Measurements from ENCODE around the gene SUFU. TPM values are rescaled to one million over a fixed set of nuclear protein-coding genes. Genes with fewer than 3 reads are reported as not detected.

The SUFU gene
- total and polyA plus RNA-seq, 4 donors: 1.8 to 3.8 (median 2.9) TPM

DNA sequence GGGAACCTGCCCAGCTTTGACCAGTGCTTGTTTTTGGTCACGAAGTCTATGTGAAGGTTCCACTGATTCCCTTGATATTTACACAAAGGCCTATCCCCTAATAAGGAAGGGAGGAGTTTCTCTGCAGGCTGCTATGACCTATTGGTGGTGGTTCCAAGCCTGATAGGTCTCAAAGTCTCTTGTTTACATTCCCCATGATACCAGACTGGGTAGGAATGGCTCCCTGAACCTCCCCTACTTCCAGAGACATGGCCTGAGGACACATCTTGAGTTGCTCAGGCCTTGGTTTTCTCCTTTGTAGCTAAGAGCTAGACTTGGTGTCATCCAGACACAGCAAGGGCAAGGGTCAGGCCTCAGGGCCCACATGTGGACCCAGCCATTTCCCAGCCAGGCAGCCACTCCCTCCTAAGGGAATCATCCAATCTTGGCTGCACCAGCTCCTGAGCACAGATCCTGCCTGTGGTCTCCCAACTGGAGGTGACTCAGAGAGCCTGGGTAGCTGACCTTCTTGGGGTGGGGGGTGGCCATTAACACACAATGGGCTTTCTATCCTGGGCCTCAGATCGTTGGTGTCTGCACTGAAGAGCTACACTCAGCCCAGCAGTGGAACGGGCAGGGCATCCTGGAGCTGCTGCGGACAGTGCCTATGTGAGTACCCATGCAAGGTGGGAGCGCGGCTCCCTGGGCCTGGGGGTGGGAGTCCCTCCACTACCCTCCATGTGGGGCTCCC lies 89.5 kb downstream of the SUFU start (continued):
- TF ChIP-seq, protein P1, sequence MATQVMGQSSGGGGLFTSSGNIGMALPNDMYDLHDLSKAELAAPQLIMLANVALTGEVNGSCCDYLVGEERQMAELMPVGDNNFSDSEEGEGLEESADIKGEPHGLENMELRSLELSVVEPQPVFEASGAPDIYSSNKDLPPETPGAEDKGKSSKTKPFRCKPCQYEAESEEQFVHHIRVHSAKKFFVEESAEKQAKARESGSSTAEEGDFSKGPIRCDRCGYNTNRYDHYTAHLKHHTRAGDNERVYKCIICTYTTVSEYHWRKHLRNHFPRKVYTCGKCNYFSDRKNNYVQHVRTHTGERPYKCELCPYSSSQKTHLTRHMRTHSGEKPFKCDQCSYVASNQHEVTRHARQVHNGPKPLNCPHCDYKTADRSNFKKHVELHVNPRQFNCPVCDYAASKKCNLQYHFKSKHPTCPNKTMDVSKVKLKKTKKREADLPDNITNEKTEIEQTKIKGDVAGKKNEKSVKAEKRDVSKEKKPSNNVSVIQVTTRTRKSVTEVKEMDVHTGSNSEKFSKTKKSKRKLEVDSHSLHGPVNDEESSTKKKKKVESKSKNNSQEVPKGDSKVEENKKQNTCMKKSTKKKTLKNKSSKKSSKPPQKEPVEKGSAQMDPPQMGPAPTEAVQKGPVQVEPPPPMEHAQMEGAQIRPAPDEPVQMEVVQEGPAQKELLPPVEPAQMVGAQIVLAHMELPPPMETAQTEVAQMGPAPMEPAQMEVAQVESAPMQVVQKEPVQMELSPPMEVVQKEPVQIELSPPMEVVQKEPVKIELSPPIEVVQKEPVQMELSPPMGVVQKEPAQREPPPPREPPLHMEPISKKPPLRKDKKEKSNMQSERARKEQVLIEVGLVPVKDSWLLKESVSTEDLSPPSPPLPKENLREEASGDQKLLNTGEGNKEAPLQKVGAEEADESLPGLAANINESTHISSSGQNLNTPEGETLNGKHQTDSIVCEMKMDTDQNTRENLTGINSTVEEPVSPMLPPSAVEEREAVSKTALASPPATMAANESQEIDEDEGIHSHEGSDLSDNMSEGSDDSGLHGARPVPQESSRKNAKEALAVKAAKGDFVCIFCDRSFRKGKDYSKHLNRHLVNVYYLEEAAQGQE (IDR thresholded peaks at IDR 0.05): no peak
- TF ChIP-seq TAF1 (conservative IDR thresholded peaks at IDR 0.05): no peak
- TF ChIP-seq SP1 (IDR thresholded peaks at IDR 0.05): no peak
- TF ChIP-seq, protein P2, sequence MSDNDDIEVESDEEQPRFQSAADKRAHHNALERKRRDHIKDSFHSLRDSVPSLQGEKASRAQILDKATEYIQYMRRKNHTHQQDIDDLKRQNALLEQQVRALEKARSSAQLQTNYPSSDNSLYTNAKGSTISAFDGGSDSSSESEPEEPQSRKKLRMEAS (IDR thresholded peaks at IDR 0.05): no peak
- TF ChIP-seq YY1 (IDR thresholded peaks at IDR 0.05): no peak
- no peak for TF ChIP-seq HNF4G (IDR thresholded peaks at IDR 0.05)
- no peak for TF ChIP-seq NR2F2 (IDR thresholded peaks at IDR 0.05)

DNA sequence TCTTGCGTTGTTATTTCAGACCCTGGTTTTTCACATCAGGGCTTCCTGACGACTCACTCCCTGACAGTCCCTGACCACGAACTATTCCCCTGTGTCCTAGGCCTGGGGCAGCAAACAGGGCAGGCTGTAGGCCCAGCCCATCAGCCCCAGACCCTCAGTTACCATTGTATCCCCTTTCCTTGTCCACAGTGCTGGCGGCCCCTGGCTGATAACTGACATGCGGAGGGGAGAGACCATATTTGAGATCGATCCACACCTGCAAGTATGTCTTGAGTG lies 90.0 kb downstream of the SUFU start:
- DNase-seq (ENCODE audit: low spot score): no peak
- WGBS: 93% methylated on average over 6 of the region's 6 CpGs
- Histone ChIP-seq H3K9ac (ENCODE audit: low read depth in 1 of 2, low read length in 2 of 2) (no peak overlapping the region), H3K27ac (ENCODE audit: low read depth in 1 of 2, low read length in 2 of 2) (no peak overlapping the region), H3K9me3 (ENCODE audit: control insufficient read depth in 4 of 4, low read length in 3 of 4) (no peaks in the 10 kb centered on the region), H3K4me1 (ENCODE audit: control insufficient read depth in 4 of 4, insufficient read depth in 4 of 4, low read length in 3 of 4) (peaks cover 14 to 32% (median 19%) of the 10 kb centered on the region in 4 donors), H3K36me3 (ENCODE audit: control insufficient read depth in 4 of 4, insufficient read depth in 3 of 4, low read depth in 1 of 4, low read length in 3 of 4) (no peaks in the 10 kb centered on the region), H3K27me3 (ENCODE audit: control insufficient read depth in 4 of 4, insufficient read depth in 4 of 4, low read length in 3 of 4) (no peaks in the 10 kb centered on the region), H3K4me3 (ENCODE audit: low read depth in 1 of 3, low read length in 3 of 3) (no peak overlapping the region)
- TF ChIP-seq, protein P1 (IDR thresholded peaks at IDR 0.05): no peak
- TF ChIP-seq YY1 (IDR thresholded peaks at IDR 0.05): no peak
- no peak for TF ChIP-seq RXRA (IDR thresholded peaks at IDR 0.05)
- TF ChIP-seq HNF4G (IDR thresholded peaks at IDR 0.05): no peak
- no peak for TF ChIP-seq JUND (IDR thresholded peaks at IDR 0.05)
- no peak for TF ChIP-seq HNF4A (conservative IDR thresholded peaks at IDR 0.05)
- no peak for TF ChIP-seq FOXA2 (IDR thresholded peaks at IDR 0.05)
- TF ChIP-seq, protein P3, sequence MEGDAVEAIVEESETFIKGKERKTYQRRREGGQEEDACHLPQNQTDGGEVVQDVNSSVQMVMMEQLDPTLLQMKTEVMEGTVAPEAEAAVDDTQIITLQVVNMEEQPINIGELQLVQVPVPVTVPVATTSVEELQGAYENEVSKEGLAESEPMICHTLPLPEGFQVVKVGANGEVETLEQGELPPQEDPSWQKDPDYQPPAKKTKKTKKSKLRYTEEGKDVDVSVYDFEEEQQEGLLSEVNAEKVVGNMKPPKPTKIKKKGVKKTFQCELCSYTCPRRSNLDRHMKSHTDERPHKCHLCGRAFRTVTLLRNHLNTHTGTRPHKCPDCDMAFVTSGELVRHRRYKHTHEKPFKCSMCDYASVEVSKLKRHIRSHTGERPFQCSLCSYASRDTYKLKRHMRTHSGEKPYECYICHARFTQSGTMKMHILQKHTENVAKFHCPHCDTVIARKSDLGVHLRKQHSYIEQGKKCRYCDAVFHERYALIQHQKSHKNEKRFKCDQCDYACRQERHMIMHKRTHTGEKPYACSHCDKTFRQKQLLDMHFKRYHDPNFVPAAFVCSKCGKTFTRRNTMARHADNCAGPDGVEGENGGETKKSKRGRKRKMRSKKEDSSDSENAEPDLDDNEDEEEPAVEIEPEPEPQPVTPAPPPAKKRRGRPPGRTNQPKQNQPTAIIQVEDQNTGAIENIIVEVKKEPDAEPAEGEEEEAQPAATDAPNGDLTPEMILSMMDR (IDR thresholded peaks at IDR 0.05; ENCODE audit: low read depth, low read length, missing input control): no peak
- TF ChIP-seq NR2F2 (IDR thresholded peaks at IDR 0.05): no peak
- no peak for TF ChIP-seq FOXA1 (IDR thresholded peaks at IDR 0.05)
- TF ChIP-seq, protein P4, sequence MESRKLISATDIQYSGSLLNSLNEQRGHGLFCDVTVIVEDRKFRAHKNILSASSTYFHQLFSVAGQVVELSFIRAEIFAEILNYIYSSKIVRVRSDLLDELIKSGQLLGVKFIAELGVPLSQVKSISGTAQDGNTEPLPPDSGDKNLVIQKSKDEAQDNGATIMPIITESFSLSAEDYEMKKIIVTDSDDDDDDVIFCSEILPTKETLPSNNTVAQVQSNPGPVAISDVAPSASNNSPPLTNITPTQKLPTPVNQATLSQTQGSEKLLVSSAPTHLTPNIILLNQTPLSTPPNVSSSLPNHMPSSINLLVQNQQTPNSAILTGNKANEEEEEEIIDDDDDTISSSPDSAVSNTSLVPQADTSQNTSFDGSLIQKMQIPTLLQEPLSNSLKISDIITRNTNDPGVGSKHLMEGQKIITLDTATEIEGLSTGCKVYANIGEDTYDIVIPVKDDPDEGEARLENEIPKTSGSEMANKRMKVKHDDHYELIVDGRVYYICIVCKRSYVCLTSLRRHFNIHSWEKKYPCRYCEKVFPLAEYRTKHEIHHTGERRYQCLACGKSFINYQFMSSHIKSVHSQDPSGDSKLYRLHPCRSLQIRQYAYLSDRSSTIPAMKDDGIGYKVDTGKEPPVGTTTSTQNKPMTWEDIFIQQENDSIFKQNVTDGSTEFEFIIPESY (IDR thresholded peaks at IDR 0.05): no peak
- TF ChIP-seq SP1 (IDR thresholded peaks at IDR 0.05): no peak
- TF ChIP-seq, protein P5, sequence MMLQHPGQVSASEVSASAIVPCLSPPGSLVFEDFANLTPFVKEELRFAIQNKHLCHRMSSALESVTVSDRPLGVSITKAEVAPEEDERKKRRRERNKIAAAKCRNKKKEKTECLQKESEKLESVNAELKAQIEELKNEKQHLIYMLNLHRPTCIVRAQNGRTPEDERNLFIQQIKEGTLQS (IDR thresholded peaks at IDR 0.05): no peak
